ENCODE data around the gene CD40.

CD40 gene

DNA sequence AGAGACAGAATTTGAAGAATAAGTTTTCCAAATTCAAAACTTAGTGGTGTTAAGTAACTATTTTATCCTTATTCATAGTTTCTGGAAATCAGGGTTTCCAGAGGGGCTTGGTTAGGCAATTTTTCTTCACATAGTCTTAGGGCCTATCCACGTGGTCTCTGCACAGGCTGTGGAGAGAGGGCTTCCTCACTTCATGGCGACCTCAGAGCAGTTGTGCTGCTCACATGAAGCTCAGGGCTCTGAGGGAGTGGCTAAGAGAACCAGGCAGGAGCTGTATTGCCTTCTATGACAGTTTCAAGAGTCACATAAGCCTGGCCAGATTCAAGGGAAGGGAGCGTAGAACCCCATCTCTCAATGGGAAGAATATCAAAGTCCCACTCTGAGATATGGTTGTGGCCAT, 13.9 kb upstream of the CD40 start:
- no peak for TF ChIP-seq EGR1 (IDR thresholded peaks at IDR 0.05)
- TF ChIP-seq NFIC (IDR thresholded peaks at IDR 0.05), result no peak
- no peak for TF ChIP-seq YY1 (IDR thresholded peaks at IDR 0.05; ENCODE audit: low read depth)
- TF ChIP-seq TEAD4 (IDR thresholded peaks at IDR 0.05), result no peak
- TF ChIP-seq CREB1 (IDR thresholded peaks at IDR 0.05; ENCODE audit: low read depth), result no peak
- TF ChIP-seq ZBTB7A (IDR thresholded peaks at IDR 0.05; ENCODE audit: low read depth), result no peak
- TF ChIP-seq, protein P1, sequence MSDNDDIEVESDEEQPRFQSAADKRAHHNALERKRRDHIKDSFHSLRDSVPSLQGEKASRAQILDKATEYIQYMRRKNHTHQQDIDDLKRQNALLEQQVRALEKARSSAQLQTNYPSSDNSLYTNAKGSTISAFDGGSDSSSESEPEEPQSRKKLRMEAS (IDR thresholded peaks at IDR 0.05), result no peak
- no peak for TF ChIP-seq RAD21 (IDR thresholded peaks at IDR 0.05; ENCODE audit: low read depth)
- TF ChIP-seq, protein P2, sequence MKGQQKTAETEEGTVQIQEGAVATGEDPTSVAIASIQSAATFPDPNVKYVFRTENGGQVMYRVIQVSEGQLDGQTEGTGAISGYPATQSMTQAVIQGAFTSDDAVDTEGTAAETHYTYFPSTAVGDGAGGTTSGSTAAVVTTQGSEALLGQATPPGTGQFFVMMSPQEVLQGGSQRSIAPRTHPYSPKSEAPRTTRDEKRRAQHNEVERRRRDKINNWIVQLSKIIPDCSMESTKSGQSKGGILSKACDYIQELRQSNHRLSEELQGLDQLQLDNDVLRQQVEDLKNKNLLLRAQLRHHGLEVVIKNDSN (IDR thresholded peaks at IDR 0.05), result no peak
- TF ChIP-seq CEBPB (IDR thresholded peaks at IDR 0.05), result no peak
- TF ChIP-seq TCF12 (IDR thresholded peaks at IDR 0.05; ENCODE audit: low read depth), result no peak
- no peak for TF ChIP-seq FOXM1 (IDR thresholded peaks at IDR 0.05; ENCODE audit: borderline replicate concordance, low read depth)
- no peak for TF ChIP-seq EP300 (IDR thresholded peaks at IDR 0.05; ENCODE audit: borderline replicate concordance)
- TF ChIP-seq, protein P3, sequence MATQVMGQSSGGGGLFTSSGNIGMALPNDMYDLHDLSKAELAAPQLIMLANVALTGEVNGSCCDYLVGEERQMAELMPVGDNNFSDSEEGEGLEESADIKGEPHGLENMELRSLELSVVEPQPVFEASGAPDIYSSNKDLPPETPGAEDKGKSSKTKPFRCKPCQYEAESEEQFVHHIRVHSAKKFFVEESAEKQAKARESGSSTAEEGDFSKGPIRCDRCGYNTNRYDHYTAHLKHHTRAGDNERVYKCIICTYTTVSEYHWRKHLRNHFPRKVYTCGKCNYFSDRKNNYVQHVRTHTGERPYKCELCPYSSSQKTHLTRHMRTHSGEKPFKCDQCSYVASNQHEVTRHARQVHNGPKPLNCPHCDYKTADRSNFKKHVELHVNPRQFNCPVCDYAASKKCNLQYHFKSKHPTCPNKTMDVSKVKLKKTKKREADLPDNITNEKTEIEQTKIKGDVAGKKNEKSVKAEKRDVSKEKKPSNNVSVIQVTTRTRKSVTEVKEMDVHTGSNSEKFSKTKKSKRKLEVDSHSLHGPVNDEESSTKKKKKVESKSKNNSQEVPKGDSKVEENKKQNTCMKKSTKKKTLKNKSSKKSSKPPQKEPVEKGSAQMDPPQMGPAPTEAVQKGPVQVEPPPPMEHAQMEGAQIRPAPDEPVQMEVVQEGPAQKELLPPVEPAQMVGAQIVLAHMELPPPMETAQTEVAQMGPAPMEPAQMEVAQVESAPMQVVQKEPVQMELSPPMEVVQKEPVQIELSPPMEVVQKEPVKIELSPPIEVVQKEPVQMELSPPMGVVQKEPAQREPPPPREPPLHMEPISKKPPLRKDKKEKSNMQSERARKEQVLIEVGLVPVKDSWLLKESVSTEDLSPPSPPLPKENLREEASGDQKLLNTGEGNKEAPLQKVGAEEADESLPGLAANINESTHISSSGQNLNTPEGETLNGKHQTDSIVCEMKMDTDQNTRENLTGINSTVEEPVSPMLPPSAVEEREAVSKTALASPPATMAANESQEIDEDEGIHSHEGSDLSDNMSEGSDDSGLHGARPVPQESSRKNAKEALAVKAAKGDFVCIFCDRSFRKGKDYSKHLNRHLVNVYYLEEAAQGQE (IDR thresholded peaks at IDR 0.05; ENCODE audit: low read depth), result no peak
- TF ChIP-seq TAF1 (IDR thresholded peaks at IDR 0.05; ENCODE audit: low read depth), result no peak

DNA sequence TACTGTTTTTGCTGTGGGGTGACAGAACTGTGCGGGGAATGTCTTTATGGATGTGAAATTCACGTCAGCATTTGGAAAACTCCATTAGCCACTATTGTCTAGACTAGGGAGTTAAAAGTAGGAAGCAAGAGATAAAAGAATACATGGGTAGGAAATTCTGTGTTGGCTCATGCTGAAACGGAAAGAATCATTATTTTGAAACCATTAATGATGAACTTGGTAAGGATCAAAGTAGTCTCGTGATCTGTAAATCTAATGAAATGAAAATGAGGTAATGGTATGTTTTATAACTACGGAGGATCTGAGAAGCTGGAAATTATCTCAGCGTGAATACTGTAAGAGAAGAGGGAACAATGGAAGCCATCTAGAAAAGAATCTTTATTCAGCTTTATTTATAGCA, 11.1 kb upstream of the CD40 start:
- no peak for TF ChIP-seq RAD21 (IDR thresholded peaks at IDR 0.05; ENCODE audit: low read depth)
- TF ChIP-seq, protein P3 (IDR thresholded peaks at IDR 0.05; ENCODE audit: low read depth), result no peak
- no peak for TF ChIP-seq TCF12 (IDR thresholded peaks at IDR 0.05; ENCODE audit: low read depth)
- TF ChIP-seq ZBTB7A (IDR thresholded peaks at IDR 0.05; ENCODE audit: low read depth), result no peak

DNA sequence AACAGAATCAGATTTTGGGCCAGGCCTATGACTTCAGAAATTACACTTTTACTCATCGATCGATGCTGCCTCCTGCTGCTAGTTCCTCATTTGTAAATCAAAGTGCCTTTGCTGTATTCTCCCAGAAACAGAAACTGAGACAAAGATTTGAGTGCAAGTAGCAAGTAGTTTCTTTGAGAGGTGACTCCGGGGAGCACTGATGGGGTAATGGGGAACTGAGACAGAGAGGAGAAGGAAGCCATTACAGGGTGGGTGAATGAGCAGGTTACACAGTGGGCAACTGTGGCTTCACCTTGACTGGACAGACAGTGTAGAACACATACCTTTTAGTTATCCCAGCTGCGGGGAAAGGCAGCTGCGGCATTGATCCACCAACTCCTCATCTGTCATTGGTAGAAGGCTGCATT, 9.7 kb upstream of the CD40 start:
- TF ChIP-seq ZBTB7A (IDR thresholded peaks at IDR 0.05; ENCODE audit: low read depth) (no peak), EP300 (IDR thresholded peaks at IDR 0.05; ENCODE audit: borderline replicate concordance) (no peak), TEAD4 (IDR thresholded peaks at IDR 0.05) (no peak), CEBPB (IDR thresholded peaks at IDR 0.05) (no peak), EGR1 (IDR thresholded peaks at IDR 0.05) (no peak), TCF12 (IDR thresholded peaks at IDR 0.05; ENCODE audit: low read depth) (no peak), CREB1 (IDR thresholded peaks at IDR 0.05; ENCODE audit: low read depth) (no peak), NFIC (IDR thresholded peaks at IDR 0.05) (no peak), TAF1 (IDR thresholded peaks at IDR 0.05; ENCODE audit: low read depth) (no peak), RAD21 (IDR thresholded peaks at IDR 0.05; ENCODE audit: low read depth) (no peak), FOXM1 (IDR thresholded peaks at IDR 0.05; ENCODE audit: borderline replicate concordance, low read depth) (no peak), YY1 (IDR thresholded peaks at IDR 0.05; ENCODE audit: low read depth) (no peak)
- TF ChIP-seq, protein P1 (IDR thresholded peaks at IDR 0.05), result no peak
- TF ChIP-seq, protein P3 (IDR thresholded peaks at IDR 0.05; ENCODE audit: low read depth), result no peak
- TF ChIP-seq, protein P2 (IDR thresholded peaks at IDR 0.05), result no peak

DNA sequence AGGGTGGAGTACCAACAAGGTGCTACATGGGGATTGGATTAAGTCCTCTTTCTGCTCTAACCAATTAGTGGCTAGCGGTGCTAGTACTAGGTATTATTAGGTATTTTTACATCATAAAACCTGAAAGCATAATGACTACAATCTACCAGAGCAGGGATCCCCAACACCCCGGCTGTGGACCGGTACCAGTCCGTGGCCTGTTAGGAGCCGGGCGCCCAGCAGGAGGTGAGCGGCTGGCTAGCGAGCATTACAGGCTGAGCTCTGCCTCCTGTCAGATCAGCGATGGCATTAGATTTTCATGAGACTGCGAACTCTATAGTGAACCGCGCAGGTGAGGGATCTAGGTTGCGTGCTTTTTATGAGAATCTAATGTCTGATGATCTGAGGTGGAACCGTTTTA, 9.1 kb upstream of the CD40 start:
- no peak for TF ChIP-seq TAF1 (IDR thresholded peaks at IDR 0.05; ENCODE audit: low read depth)
- TF ChIP-seq, protein P3 (IDR thresholded peaks at IDR 0.05; ENCODE audit: low read depth), result no peak
- TF ChIP-seq FOXM1 (IDR thresholded peaks at IDR 0.05; ENCODE audit: borderline replicate concordance, low read depth), result no peak

Measured in Ishikawa (cell line).